Suppressor macrophage treated with lipopolysaccharide for 4 hours (primary cell): ENCODE results near the gene F2RL2.

Experiments
- DNase-seq: peaks from one replicate; pipeline ENCODE4 v3.0.0-alpha.2; 2020

Gene F2RL2

GRCh38 chr5:76620166-76620565 is 3.0 kb downstream of the F2RL2 start:
- no peak for DNase-seq

- no peak for DNase-seq
Observed at GRCh38 chr5:76617675-76618074, 5.5 kb downstream of the F2RL2 start.

- DNase-seq = no peak
Observed at GRCh38 chr5:76617229-76617628, 6.0 kb downstream of the F2RL2 start.

GRCh38 chr5:76616206-76616605 is 7.0 kb downstream of the F2RL2 start:
- DNase-seq = no peak

- no peak for DNase-seq
Observed at GRCh38 chr5:76615759-76616158, 7.4 kb downstream of the F2RL2 start.

GRCh38 chr5:76612942-76613341 is 10.3 kb downstream of the F2RL2 start:
- no peak for DNase-seq

GRCh38 chr5:76610196-76610595 is 13.0 kb downstream of the F2RL2 start:
- no peak for DNase-seq

GRCh38 chr5:76608833-76609232 is 14.4 kb downstream of the F2RL2 start:
- DNase-seq = peak; percentile 85

GRCh38 chr5:76607353-76607871 is 15.8 kb downstream of the F2RL2 start:
- DNase-seq = no peak

GRCh38 chr5:76606701-76607100 is 16.5 kb downstream of the F2RL2 start:
- no peak for DNase-seq

- no peak for DNase-seq
Observed at GRCh38 chr5:76604838-76605237, 18.4 kb downstream of the F2RL2 start.

GRCh38 chr5:76603991-76604390 is 19.2 kb downstream of the F2RL2 start:
- peak; percentile 37 for DNase-seq

- DNase-seq = no peak
Observed at GRCh38 chr5:76602094-76602726, 21.0 kb downstream of the F2RL2 start.

- peak; percentile 70 for DNase-seq
Observed at GRCh38 chr5:76601470-76601869, 21.7 kb downstream of the F2RL2 start.

- DNase-seq = no peak
Observed at GRCh38 chr5:76600716-76601115, 22.5 kb downstream of the F2RL2 start.

GRCh38 chr5:76598531-76598930 is 24.7 kb downstream of the F2RL2 start:
- no peak for DNase-seq

- no peak for DNase-seq
Observed at GRCh38 chr5:76595755-76596481, 27.3 kb downstream of the F2RL2 start.

- no peak for DNase-seq
Observed at GRCh38 chr5:76594107-76594506, 29.1 kb downstream of the F2RL2 start.

- no peak for DNase-seq
Observed at GRCh38 chr5:76592692-76593091, 30.5 kb downstream of the F2RL2 start.

- no peak for DNase-seq
Observed at GRCh38 chr5:76591366-76591765, 31.8 kb downstream of the F2RL2 start.

GRCh38 chr5:76590027-76590426 is 33.2 kb downstream of the F2RL2 start:
- peak; percentile 74 for DNase-seq

GRCh38 chr5:76586531-76586930 is 36.7 kb downstream of the F2RL2 start:
- DNase-seq = no peak

GRCh38 chr5:76585783-76586217 is 37.4 kb downstream of the F2RL2 start:
- no peak for DNase-seq
